K562 (cell line): ENCODE data around the gene TAS1R3. TPM values are rescaled to one million over a fixed set of nuclear protein-coding genes. Genes with fewer than 3 reads are reported as not detected.

ENCODE experiments used
- CBFB ChIP-seq: sonication (generic); formaldehyde crosslinking; IDR thresholded peaks from 2 replicates; pipeline ENCODE4 v1.4.0; 2020; ENCODE audit warnings: mild to moderate bottlenecking, missing genetic modification reagents
- CTCF ChIP-seq, 3 experiments: IDR thresholded peaks in 2 of 3; conservative IDR thresholded peaks in 1 of 3; 2 replicates each; pipeline ENCODE4 v1.5.1; 2011 to 2012; ENCODE audit warnings: low read length in 3 of 3, mild to moderate bottlenecking in 3 of 3, control low read depth in 2 of 3, improper control_type of control experiment in 1 of 3, inconsistent platforms in 1 of 3, low read depth in 1 of 3, mixed read lengths in 1 of 3, moderate library complexity in 1 of 3; ENCODE audit not compliant: insufficient read depth in 2 of 3
- JUND ChIP-seq, 2 experiments: IDR thresholded peaks; 2 replicates in 1 of 2; 3 replicates in 1 of 2; pipeline ENCODE4 v1.6.1; 2011; ENCODE audit warnings: borderline replicate concordance in 2 of 2, low read depth in 2 of 2, low read length in 2 of 2, improper control_type of control experiment in 1 of 2, missing biosample characterization in 1 of 2, missing genetic modification characterization in 1 of 2, missing genetic modification reagents in 1 of 2
- NFIC ChIP-seq: fragments of 450-650 bp; IDR thresholded peaks from 2 replicates; pipeline ENCODE4 v1.6.1; 2017; ENCODE audit warnings: mild to moderate bottlenecking, inconsistent platforms
- RAD21 ChIP-seq, 2 experiments: fragments of 250-450 bp in 1 of 2; fragments of 450-650 bp in 1 of 2; sonication (Bioruptor Pico) in 1 of 2; formaldehyde crosslinking in 1 of 2; IDR thresholded peaks in 1 of 2; conservative IDR thresholded peaks in 1 of 2; 2 replicates each; pipeline versions ENCODE4 v1.4.0 to v1.8.0; 2020 to 2022; ENCODE audit warnings: mild to moderate bottlenecking in 2 of 2, moderate library complexity in 1 of 2
- RB1 ChIP-seq: fragments of 450-650 bp; IDR thresholded peaks from 2 replicates; pipeline ENCODE4 v1.6.1; 2017; ENCODE audit warnings: low read depth, mild to moderate bottlenecking
- SAFB ChIP-seq: fragments of 200-400 bp; formaldehyde crosslinking; IDR thresholded peaks from 2 replicates; pipeline ENCODE4 v1.6.1; 2017; ENCODE audit warnings: low read depth, low read length, borderline replicate concordance
- SOX6 ChIP-seq: fragments of 450-650 bp; IDR thresholded peaks from 2 replicates; pipeline ENCODE4 v1.6.1; 2014; ENCODE audit warnings: mild to moderate bottlenecking
- STAT6 ChIP-seq: sonication (generic); formaldehyde crosslinking; IDR thresholded peaks from 2 replicates; pipeline ENCODE4 v1.8.1; 2023; ENCODE audit warnings: mild to moderate bottlenecking, missing genetic modification reagents
- YY1 ChIP-seq, 3 experiments: IDR thresholded peaks; 2 replicates each; pipeline ENCODE4 v1.6.1; 2011; ENCODE audit warnings: low read length in 2 of 3, mild to moderate bottlenecking in 2 of 3, moderate library complexity in 2 of 3, borderline replicate concordance in 1 of 3, control low read depth in 1 of 3, low read depth in 1 of 3; ENCODE audit not compliant: insufficient read depth in 3 of 3, insufficient replicate concordance in 2 of 3, control insufficient read depth in 1 of 3, insufficient read length in 1 of 3; ENCODE audit errors: extremely low read depth in 1 of 3
- ZBTB33 ChIP-seq: sonication (generic); formaldehyde crosslinking; IDR thresholded peaks from 2 replicates; pipeline ENCODE4 v1.8.1; 2023; ENCODE audit warnings: mild to moderate bottlenecking, missing genetic modification reagents
- ZBTB9 ChIP-seq: fragments of 450-650 bp; formaldehyde crosslinking; IDR thresholded peaks from 2 replicates; pipeline ENCODE4 v1.4.0; 2020; ENCODE audit warnings: mild to moderate bottlenecking, moderate library complexity
- ZFX ChIP-seq: sonication (generic); formaldehyde crosslinking; IDR thresholded peaks from 2 replicates; pipeline ENCODE4 v1.8.0; 2022; ENCODE audit warnings: mild to moderate bottlenecking, missing genetic modification reagents, moderate library complexity
- ZNF263 ChIP-seq: sonication (generic); formaldehyde crosslinking; IDR thresholded peaks from 2 replicates; pipeline ENCODE4 v1.8.0; 2022; ENCODE audit warnings: mild to moderate bottlenecking, missing genetic modification reagents, borderline replicate concordance
- ZNF431 ChIP-seq: sonication (generic); formaldehyde crosslinking; IDR thresholded peaks from 2 replicates; pipeline ENCODE4 v1.8.0; 2022; ENCODE audit warnings: mild to moderate bottlenecking, missing genetic modification reagents
- polyA plus RNA-seq, 8 experiments: library from polyadenylated mRNA; depleted of rRNA in 4 of 8; stranded (reverse) in 5 of 8; unstranded in 3 of 8; fragments of >200 nt; fragmentation: Nextera tagmentation in 2 of 8; fragmentation: Illumina TruSeq in 1 of 8; extraction: Ambion mirVana in 2 of 8; extraction: Trizol in 1 of 8; gene quantifications; 2 replicates each; pipeline versions ENCODE4 v1.2.1 to v1.2.3, GENCODE V29; 2011 to 2014; ENCODE audit warnings: inconsistent platforms in 1 of 8, missing spikeins in 1 of 8
- total RNA-seq, 7 experiments: library from RNA; depleted of rRNA in 6 of 7; stranded (reverse); fragments of >200 nt in 6 of 7; fragmentation: Illumina TruSeq in 2 of 7; extraction: Trizol in 2 of 7; gene quantifications; 2 replicates each; pipeline versions ENCODE4 v1.2.1 to v1.2.3, GENCODE V29; 2011 to 2021; ENCODE audit warnings: low replicate concordance in 1 of 7

TAS1R3 gene
- total and polyA plus RNA-seq, 9 of the 15 experiments (the other 6 are each of a cell fraction or from before 2014, with no cell fraction given), result 0.07 to 0.13 TPM; not detected in 7

GRCh38 chr1:1291548-1292441 lies 39.3 kb upstream of the TAS1R3 start (continued):
- peak; percentile 93 for TF ChIP-seq ZBTB33 (CRISPR knock-in tag)
- peak; percentile 30; the same call in 1 of the 2 replicates for TF ChIP-seq ZFX (CRISPR knock-in tag)
- 0 out of 2 replicates have a peak, but pooled peaks have one; percentile 42 for TF ChIP-seq CBFB (CRISPR knock-in tag)
- TF ChIP-seq JUND (IDR thresholded peaks at IDR 0.05; ENCODE audit: borderline replicate concordance, low read depth, low read length), result 0 out of 2 replicates have a peak, but pooled peaks have one; percentile 21
- TF ChIP-seq JUND (tag; IDR thresholded peaks at IDR 0.05; ENCODE audit: borderline replicate concordance, low read depth, low read length), result no peak
- peak; percentile 68 for TF ChIP-seq RB1
- peak in 1 of 2 experiments; percentile 83; a peak in 2 of 4 replicates for TF ChIP-seq RAD21 (CRISPR knock-in tag; conservative IDR thresholded peaks at IDR 0.05 in 1 of 2, IDR thresholded peaks at IDR 0.05 in 1 of 2)
- 0 out of 2 replicates have a peak, but pooled peaks have one; percentile 28 for TF ChIP-seq ZNF263
- peak; percentile 45; the same call in 1 of the 2 replicates for TF ChIP-seq ZNF431 (CRISPR knock-in tag)
- peak in 1 of 3 experiments; percentile 14 for TF ChIP-seq YY1 (IDR thresholded peaks at IDR 0.05; ENCODE audit: borderline replicate concordance in 1 of 3, control insufficient read depth in 1 of 3, extremely low read depth in 1 of 3, insufficient read depth in 3 of 3, insufficient read length in 1 of 3, insufficient replicate concordance in 2 of 3, low read depth in 1 of 3, low read length in 2 of 3)
- TF ChIP-seq NFIC, result no peak; the same call in 1 of the 2 replicates
- TF ChIP-seq STAT6, result no peak
- TF ChIP-seq CTCF (IDR thresholded peaks at IDR 0.05 in 2 of 3, conservative IDR thresholded peaks at IDR 0.05 in 1 of 3; ENCODE audit: insufficient read depth in 2 of 3, low read depth in 1 of 3, low read length in 3 of 3), result peak; percentile 88 to 93 (median 88)
- TF ChIP-seq SAFB, result peak; percentile 63; the same call in 1 of the 2 replicates
- no peak for TF ChIP-seq SOX6
- no peak for TF ChIP-seq ZBTB9 (CRISPR knock-in tag)
